HEK293 (cell line): ENCODE results near the gene CNOT4.
A peak's percentile ranks its signal among the peaks of the same experiment; 100 is the strongest.

Experiments used
- CTCF ChIA-PET: fragments of 350-600 bp; formaldehyde crosslinking; extraction: SDS; loops from one replicate; lab custom pipeline; 2021; ENCODE audit warnings: antibody characterized with exemption; lab: Yijun Ruan, JAX
- POLR2A ChIA-PET: fragments of 300-600 bp; formaldehyde crosslinking; extraction: SDS; loops from one replicate; lab custom pipeline; 2020; ENCODE audit warnings: antibody characterized with exemption, inconsistent platforms; lab: Yijun Ruan, JAX
- H3K27ac ChIP-seq: fragments of 200-500 bp; sonication (Bioruptor generic); 2 replicates; pipeline ENCODE4 v1.5.1; 2014; ENCODE audit warnings: low read depth, low read length, control low read depth, inconsistent platforms; ENCODE audit errors: extremely low read depth
- H3K36me3 ChIP-seq, 2 experiments: fragments of 200-500 bp in 1 of 2; sonication (Bioruptor generic) in 1 of 2; 1 replicate in 1 of 2; 2 replicates in 1 of 2; pipeline ENCODE4 v1.5.1; 2014 to 2017; ENCODE audit warnings: inconsistent platforms in 2 of 2, low read length in 2 of 2; ENCODE audit not compliant: control insufficient read depth in 2 of 2, insufficient read depth in 1 of 2
- H3K4me1 ChIP-seq: fragments of 200-500 bp; sonication (Bioruptor generic); 2 replicates; pipeline ENCODE4 v1.5.1; 2014; ENCODE audit warnings: mild to moderate bottlenecking, low read length, inconsistent platforms; ENCODE audit not compliant: control insufficient read depth, insufficient read depth
- H3K4me3 ChIP-seq: 2 replicates; pipeline ENCODE4 v1.5.1; 2011; ENCODE audit warnings: low read depth, mild to moderate bottlenecking, control low read depth, low read length, moderate library complexity
- H3K9me3 ChIP-seq: fragments of 200-500 bp; sonication (Bioruptor generic); 2 replicates; pipeline ENCODE4 v1.5.1; 2014; ENCODE audit warnings: low read depth, low read length, inconsistent platforms; ENCODE audit not compliant: control insufficient read depth, insufficient read depth
- GLI2 ChIP-seq: fragments of 450-650 bp; formaldehyde crosslinking; IDR thresholded peaks from 2 replicates; pipeline ENCODE4; 2017; ENCODE audit warnings: missing biosample characterization, missing genetic modification characterization, low read depth, borderline replicate concordance
- HOXA7 ChIP-seq: sonication (generic); formaldehyde crosslinking; IDR thresholded peaks from 2 replicates; pipeline ENCODE4 v1.8.1; 2022; ENCODE audit warnings: missing genetic modification reagents, borderline replicate concordance
- KLF16 ChIP-seq: fragments of 450-650 bp; formaldehyde crosslinking; IDR thresholded peaks from 2 replicates; pipeline ENCODE4 v1.5.1; 2017; ENCODE audit warnings: missing biosample characterization, missing genetic modification characterization
- KLF7 ChIP-seq: fragments of 450-650 bp; formaldehyde crosslinking; IDR thresholded peaks from 2 replicates; pipeline ENCODE4 v1.5.1; 2016; ENCODE audit warnings: missing biosample characterization, missing genetic modification characterization, borderline replicate concordance
- SP7 ChIP-seq: fragments of 450-650 bp; formaldehyde crosslinking; IDR thresholded peaks from 2 replicates; pipeline ENCODE4 v1.5.1; 2016; ENCODE audit warnings: missing biosample characterization, missing genetic modification characterization
- YY1 ChIP-seq: fragments of 450-650 bp; formaldehyde crosslinking; IDR thresholded peaks from 2 replicates; pipeline ENCODE4 v1.5.1; 2018; ENCODE audit warnings: missing biosample characterization, missing genetic modification characterization
- ZNF510 ChIP-seq: fragments of 450-650 bp; formaldehyde crosslinking; IDR thresholded peaks from 2 replicates; pipeline ENCODE4 v1.5.1; 2018; ENCODE audit warnings: mild to moderate bottlenecking, missing genetic modification characterization, missing biosample characterization; ENCODE audit not compliant: insufficient replicate concordance
- ZNF529 ChIP-seq: fragments of 450-650 bp; formaldehyde crosslinking; IDR thresholded peaks from 2 replicates; pipeline ENCODE4 v1.5.1; 2017; ENCODE audit warnings: missing genetic modification characterization, missing biosample characterization; ENCODE audit not compliant: insufficient replicate concordance
- ZNF561 ChIP-seq: fragments of 450-650 bp; IDR thresholded peaks from 2 replicates; pipeline ENCODE4 v1.5.1; 2018; ENCODE audit warnings: missing biosample characterization, missing genetic modification characterization, borderline replicate concordance
- ZNF629 ChIP-seq: fragments of 450-650 bp; formaldehyde crosslinking; IDR thresholded peaks from 2 replicates; pipeline ENCODE4 v1.5.1; 2017; ENCODE audit warnings: missing biosample characterization, missing genetic modification characterization
- ZXDB ChIP-seq: fragments of 450-650 bp; formaldehyde crosslinking; IDR thresholded peaks from 2 replicates; pipeline ENCODE4 v1.5.1; 2016; ENCODE audit warnings: missing biosample characterization, missing genetic modification characterization
- TF ChIP-seq, protein P1 (sequence below): fragments of 450-650 bp; formaldehyde crosslinking; conservative IDR thresholded peaks from 2 replicates; pipeline ENCODE4 v1.5.1; 2016; ENCODE audit warnings: low read depth, missing biosample characterization, missing genetic modification characterization
- TF ChIP-seq, protein P2 (sequence below): fragments of 450-650 bp; formaldehyde crosslinking; IDR thresholded peaks from 2 replicates; pipeline ENCODE4 v1.5.1; 2016; ENCODE audit warnings: missing biosample characterization, missing genetic modification characterization
- TF ChIP-seq, protein P3 (sequence below): fragments of 450-650 bp; formaldehyde crosslinking; IDR thresholded peaks from 2 replicates; pipeline ENCODE4 v1.5.1; 2016; ENCODE audit warnings: missing biosample characterization, missing genetic modification characterization
- TF ChIP-seq, protein P4 (sequence below): fragments of 450-650 bp; formaldehyde crosslinking; IDR thresholded peaks from 2 replicates; pipeline ENCODE4 v1.5.1; 2016; ENCODE audit warnings: missing biosample characterization, missing genetic modification characterization
- TF ChIP-seq, protein P5 (sequence below): fragments of 450-650 bp; formaldehyde crosslinking; IDR thresholded peaks from 2 replicates; pipeline ENCODE4 v1.5.1; 2016; ENCODE audit warnings: missing biosample characterization, missing genetic modification characterization
- TF ChIP-seq, protein P6 (sequence below): fragments of 450-650 bp; formaldehyde crosslinking; IDR thresholded peaks from 2 replicates; pipeline ENCODE4 v1.5.1; 2016; ENCODE audit warnings: missing biosample characterization, missing genetic modification characterization
- TF ChIP-seq, protein P7 (sequence below): fragments of 450-650 bp; formaldehyde crosslinking; IDR thresholded peaks from 2 replicates; pipeline ENCODE4 v1.5.1; 2016; ENCODE audit warnings: missing biosample characterization, missing genetic modification characterization

CNOT4 gene

DNA sequence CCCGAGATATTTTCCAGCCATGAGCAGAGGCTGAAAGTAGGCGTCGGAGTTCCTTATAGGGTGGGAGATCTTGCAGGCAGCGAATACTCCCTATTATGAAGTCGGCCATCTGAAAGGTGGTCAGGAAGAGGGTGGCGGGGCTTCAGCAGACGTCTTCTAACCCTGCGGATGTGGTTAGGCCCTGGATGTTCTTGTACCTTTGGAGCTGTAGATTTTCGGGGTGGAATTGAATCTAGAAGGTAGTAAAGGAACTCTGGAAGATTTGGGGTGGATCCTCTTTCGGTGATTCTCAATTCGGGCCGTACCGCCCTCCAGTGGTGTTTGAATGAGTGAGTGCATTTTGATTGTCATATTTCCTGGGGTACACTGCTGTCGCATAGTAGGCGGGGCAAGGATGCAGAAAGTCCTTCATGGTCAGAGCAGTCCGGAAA is 48.5 kb upstream of the CNOT4 start (continued):
- TF ChIP-seq ZNF510 (tag by site-specific recombination) = no peak

DNA sequence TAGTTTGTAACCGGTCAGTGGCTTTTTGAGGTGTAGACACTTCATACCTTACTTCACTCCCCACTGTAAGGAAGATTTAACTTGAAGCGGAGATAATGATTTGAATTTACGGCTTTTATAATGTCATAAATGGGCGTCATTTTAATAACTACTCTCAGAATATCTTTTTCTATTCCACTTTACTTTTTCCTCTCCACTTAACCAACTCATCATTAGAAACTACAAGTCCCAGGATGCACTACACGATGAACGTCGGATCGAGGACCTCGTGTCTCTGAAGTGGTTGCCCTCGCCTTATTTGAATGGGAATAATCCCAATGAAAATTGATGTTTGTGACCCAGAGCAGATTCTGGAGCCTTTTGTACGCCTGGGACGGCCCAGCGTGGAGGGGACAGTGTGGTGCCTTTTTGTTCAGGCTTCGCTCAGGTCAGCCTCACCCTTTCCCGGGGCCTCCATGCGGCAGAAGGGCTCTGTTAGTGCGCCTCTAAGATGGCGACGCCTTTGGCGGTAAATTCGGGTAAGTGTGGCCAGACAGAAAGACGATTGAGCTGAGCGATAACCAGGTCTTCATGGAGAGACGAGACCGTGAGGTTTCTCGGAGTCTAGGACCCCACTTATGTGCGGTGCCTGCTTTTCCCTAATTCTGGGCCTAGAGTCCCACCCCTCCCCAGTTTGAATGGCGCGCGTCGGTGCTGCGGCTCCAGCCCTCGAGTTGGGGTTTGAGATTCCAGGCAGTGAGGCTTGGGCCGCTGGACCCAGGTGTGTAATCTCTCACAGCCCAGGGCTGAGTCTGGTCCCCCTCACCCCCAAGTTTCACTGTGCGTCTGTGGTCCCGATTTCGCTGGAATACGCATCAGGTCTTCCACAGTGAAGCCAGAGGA is 47.8 kb upstream of the CNOT4 start, which contains the start of gene NUP205:
Gene NUP205, plus strand, starts transcription at position 463 of the 882 bp plus-strand sequence. Its CDS starts 28 bp downstream, at position 491.
- Histone ChIP-seq H3K4me1 (no peaks in the 10 kb centered on the region), H3K36me3 (peaks cover 0 to 5% of the 10 kb centered on the region in 2 experiments; a peak in 2 of 3 replicates), H3K9me3 (no peaks in the 10 kb centered on the region), H3K4me3 (peak within 1 kb of the TSS; percentile 99), H3K27ac (peak within 1 kb of the TSS; percentile 65)
- CTCF ChIA-PET = interaction anchor here (0.7 to 1.2 kb wide), 3 partner anchors 45 to 148 kb away, joined by 3 to 5 read pairs (median 3); no protein-coding TSS in a partner anchor
- POLR2A ChIA-PET = interaction anchor here (0.6 kb wide), 1 partner anchor 7 kb away, joined by 4 read pairs; no protein-coding TSS in a partner anchor
- TF ChIP-seq HOXA7 (CRISPR knock-in tag) = no peak
- TF ChIP-seq ZNF529 (tag by site-specific recombination) = no peak
- 0 out of 2 replicates have a peak, but pooled peaks have one; percentile 12 for TF ChIP-seq ZNF561
- TF ChIP-seq, protein P1, sequence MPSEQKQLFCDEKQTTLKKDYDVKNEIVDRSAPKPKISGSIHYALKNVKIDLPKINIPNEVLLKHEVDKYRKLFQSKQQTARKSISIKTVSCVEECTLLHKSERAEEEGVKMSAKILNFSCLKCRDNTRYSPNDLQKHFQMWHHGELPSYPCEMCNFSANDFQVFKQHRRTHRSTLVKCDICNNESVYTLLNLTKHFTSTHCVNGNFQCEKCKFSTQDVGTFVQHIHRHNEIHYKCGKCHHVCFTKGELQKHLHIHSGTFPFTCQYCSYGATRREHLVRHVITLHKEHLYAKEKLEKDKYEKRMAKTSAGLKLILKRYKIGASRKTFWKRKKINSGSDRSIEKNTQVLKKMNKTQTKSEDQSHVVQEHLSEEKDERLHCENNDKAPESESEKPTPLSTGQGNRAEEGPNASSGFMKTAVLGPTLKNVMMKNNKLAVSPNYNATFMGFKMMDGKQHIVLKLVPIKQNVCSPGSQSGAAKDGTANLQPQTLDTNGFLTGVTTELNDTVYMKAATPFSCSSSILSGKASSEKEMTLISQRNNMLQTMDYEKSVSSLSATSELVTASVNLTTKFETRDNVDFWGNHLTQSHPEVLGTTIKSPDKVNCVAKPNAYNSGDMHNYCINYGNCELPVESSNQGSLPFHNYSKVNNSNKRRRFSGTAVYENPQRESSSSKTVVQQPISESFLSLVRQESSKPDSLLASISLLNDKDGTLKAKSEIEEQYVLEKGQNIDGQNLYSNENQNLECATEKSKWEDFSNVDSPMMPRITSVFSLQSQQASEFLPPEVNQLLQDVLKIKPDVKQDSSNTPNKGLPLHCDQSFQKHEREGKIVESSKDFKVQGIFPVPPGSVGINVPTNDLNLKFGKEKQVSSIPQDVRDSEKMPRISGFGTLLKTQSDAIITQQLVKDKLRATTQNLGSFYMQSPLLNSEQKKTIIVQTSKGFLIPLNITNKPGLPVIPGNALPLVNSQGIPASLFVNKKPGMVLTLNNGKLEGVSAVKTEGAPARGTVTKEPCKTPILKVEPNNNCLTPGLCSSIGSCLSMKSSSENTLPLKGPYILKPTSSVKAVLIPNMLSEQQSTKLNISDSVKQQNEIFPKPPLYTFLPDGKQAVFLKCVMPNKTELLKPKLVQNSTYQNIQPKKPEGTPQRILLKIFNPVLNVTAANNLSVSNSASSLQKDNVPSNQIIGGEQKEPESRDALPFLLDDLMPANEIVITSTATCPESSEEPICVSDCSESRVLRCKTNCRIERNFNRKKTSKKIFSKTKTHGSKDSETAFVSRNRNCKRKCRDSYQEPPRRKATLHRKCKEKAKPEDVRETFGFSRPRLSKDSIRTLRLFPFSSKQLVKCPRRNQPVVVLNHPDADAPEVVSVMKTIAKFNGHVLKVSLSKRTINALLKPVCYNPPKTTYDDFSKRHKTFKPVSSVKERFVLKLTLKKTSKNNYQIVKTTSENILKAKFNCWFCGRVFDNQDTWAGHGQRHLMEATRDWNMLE (tag by site-specific recombination) = peak; percentile 60
- TF ChIP-seq GLI2 = no peak
- TF ChIP-seq KLF16 = peak; percentile 83
- TF ChIP-seq ZNF629 (tag by site-specific recombination) = peak; percentile 70
- TF ChIP-seq, protein P2, sequence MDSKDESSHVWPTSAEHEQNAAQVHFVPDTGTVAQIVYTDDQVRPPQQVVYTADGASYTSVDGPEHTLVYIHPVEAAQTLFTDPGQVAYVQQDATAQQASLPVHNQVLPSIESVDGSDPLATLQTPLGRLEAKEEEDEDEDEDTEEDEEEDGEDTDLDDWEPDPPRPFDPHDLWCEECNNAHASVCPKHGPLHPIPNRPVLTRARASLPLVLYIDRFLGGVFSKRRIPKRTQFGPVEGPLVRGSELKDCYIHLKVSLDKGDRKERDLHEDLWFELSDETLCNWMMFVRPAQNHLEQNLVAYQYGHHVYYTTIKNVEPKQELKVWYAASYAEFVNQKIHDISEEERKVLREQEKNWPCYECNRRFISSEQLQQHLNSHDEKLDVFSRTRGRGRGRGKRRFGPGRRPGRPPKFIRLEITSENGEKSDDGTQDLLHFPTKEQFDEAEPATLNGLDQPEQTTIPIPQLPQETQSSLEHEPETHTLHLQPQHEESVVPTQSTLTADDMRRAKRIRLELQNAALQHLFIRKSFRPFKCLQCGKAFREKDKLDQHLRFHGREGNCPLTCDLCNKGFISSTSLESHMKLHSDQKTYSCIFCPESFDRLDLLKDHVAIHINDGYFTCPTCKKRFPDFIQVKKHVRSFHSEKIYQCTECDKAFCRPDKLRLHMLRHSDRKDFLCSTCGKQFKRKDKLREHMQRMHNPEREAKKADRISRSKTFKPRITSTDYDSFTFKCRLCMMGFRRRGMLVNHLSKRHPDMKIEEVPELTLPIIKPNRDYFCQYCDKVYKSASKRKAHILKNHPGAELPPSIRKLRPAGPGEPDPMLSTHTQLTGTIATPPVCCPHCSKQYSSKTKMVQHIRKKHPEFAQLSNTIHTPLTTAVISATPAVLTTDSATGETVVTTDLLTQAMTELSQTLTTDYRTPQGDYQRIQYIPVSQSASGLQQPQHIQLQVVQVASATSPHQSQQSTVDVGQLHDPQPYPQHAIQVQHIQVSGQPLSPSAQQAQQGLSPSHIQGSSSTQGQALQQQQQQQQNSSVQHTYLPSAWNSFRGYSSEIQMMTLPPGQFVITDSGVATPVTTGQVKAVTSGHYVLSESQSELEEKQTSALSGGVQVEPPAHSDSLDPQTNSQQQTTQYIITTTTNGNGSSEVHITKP (tag by site-specific recombination) = peak; percentile 50; the same call in 1 of the 2 replicates
- TF ChIP-seq, protein P3, sequence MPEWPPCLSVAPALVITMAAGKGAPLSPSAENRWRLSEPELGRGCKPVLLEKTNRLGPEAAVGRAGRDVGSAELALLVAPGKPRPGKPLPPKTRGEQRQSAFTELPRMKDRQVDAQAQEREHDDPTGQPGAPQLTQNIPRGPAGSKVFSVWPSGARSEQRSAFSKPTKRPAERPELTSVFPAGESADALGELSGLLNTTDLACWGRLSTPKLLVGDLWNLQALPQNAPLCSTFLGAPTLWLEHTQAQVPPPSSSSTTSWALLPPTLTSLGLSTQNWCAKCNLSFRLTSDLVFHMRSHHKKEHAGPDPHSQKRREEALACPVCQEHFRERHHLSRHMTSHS = no peak
- TF ChIP-seq SP7 (tag by site-specific recombination) = peak; percentile 72
- TF ChIP-seq, protein P4, sequence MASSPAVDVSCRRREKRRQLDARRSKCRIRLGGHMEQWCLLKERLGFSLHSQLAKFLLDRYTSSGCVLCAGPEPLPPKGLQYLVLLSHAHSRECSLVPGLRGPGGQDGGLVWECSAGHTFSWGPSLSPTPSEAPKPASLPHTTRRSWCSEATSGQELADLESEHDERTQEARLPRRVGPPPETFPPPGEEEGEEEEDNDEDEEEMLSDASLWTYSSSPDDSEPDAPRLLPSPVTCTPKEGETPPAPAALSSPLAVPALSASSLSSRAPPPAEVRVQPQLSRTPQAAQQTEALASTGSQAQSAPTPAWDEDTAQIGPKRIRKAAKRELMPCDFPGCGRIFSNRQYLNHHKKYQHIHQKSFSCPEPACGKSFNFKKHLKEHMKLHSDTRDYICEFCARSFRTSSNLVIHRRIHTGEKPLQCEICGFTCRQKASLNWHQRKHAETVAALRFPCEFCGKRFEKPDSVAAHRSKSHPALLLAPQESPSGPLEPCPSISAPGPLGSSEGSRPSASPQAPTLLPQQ (tag by site-specific recombination) = peak; percentile 67
- TF ChIP-seq ZXDB = peak; percentile 88
- peak; percentile 95 for TF ChIP-seq YY1 (tag by site-specific recombination)
- TF ChIP-seq KLF7 (tag by site-specific recombination) = no peak
- TF ChIP-seq, protein P5, sequence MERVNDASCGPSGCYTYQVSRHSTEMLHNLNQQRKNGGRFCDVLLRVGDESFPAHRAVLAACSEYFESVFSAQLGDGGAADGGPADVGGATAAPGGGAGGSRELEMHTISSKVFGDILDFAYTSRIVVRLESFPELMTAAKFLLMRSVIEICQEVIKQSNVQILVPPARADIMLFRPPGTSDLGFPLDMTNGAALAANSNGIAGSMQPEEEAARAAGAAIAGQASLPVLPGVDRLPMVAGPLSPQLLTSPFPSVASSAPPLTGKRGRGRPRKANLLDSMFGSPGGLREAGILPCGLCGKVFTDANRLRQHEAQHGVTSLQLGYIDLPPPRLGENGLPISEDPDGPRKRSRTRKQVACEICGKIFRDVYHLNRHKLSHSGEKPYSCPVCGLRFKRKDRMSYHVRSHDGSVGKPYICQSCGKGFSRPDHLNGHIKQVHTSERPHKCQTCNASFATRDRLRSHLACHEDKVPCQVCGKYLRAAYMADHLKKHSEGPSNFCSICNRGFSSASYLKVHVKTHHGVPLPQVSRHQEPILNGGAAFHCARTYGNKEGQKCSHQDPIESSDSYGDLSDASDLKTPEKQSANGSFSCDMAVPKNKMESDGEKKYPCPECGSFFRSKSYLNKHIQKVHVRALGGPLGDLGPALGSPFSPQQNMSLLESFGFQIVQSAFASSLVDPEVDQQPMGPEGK (tag by site-specific recombination) = peak; percentile 25; the same call in 1 of the 2 replicates
- TF ChIP-seq, protein P6, sequence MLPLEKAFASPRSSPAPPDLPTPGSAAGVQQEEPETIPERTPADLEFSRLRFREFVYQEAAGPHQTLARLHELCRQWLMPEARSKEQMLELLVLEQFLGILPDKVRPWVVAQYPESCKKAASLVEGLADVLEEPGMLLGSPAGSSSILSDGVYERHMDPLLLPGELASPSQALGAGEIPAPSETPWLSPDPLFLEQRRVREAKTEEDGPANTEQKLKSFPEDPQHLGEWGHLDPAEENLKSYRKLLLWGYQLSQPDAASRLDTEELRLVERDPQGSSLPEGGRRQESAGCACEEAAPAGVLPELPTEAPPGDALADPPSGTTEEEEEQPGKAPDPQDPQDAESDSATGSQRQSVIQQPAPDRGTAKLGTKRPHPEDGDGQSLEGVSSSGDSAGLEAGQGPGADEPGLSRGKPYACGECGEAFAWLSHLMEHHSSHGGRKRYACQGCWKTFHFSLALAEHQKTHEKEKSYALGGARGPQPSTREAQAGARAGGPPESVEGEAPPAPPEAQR (tag by site-specific recombination) = no peak
- TF ChIP-seq, protein P7, sequence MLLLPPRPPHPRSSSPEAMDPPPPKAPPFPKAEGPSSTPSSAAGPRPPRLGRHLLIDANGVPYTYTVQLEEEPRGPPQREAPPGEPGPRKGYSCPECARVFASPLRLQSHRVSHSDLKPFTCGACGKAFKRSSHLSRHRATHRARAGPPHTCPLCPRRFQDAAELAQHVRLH = peak; percentile 50
